CD4-positive, CD25-positive, alpha-beta regulatory T cell (primary cell): ENCODE data around the gene VAV1. TPM values are rescaled to one million over a fixed set of nuclear protein-coding genes. Genes with fewer than 3 reads are reported as not detected.

Experiments used
- ATAC-seq, 2 donors: fragments of 150-1000 bp; cut with Tn5 transposase; one replicate each; pipeline ENCODE4 v1.10.0; 2021; ENCODE audit warnings: low read depth in 2 of 2, moderate number of reproducible peaks in 2 of 2, moderate library complexity in 1 of 2
- DNase-seq, 3 donors: peaks; one replicate each; pipeline versions ENCODE4 v3.0.0 to v3.0.0-alpha.2; 2012 to 2022; ENCODE audit warnings: mixed read lengths in 1 of 3
- H3K27ac ChIP-seq: one replicate; pipeline ENCODE4 v1.7.0; 2013; ENCODE audit warnings: mild to moderate bottlenecking, low read length; ENCODE audit not compliant: insufficient read depth, poor library complexity, severe bottlenecking
- H3K27me3 ChIP-seq: one replicate; pipeline ENCODE4 v1.7.0; 2013; ENCODE audit warnings: low read length; ENCODE audit not compliant: control insufficient read depth, insufficient read depth
- H3K36me3 ChIP-seq: one replicate; pipeline ENCODE4 v1.7.0; 2013; ENCODE audit warnings: mild to moderate bottlenecking, low read length, moderate library complexity; ENCODE audit not compliant: control insufficient read depth, insufficient read depth
- H3K4me1 ChIP-seq: 2 replicates; pipeline ENCODE4 v1.7.0; 2013; ENCODE audit warnings: mild to moderate bottlenecking, low read length; ENCODE audit not compliant: insufficient read depth, control insufficient read depth, poor library complexity, severe bottlenecking
- H3K4me3 ChIP-seq: one replicate; pipeline ENCODE4 v1.7.0; 2013; ENCODE audit warnings: low read depth, mild to moderate bottlenecking, low read length, moderate library complexity
- H3K9me3 ChIP-seq, 2 experiments: 1 replicate in 1 of 2; 2 replicates in 1 of 2; pipeline ENCODE4 v1.7.0; 2013; ENCODE audit warnings: low read length in 2 of 2, mild to moderate bottlenecking in 1 of 2, moderate library complexity in 1 of 2; ENCODE audit not compliant: control insufficient read depth in 2 of 2
- H3K27ac Mint-ChIP-seq, 3 donors: one replicate each; pipeline ENCODE4 v1.8.0; 2020 to 2022; ENCODE audit warnings: mild to moderate bottlenecking in 3 of 3, mixed read lengths in 3 of 3, moderate library complexity in 2 of 3
- H3K27me3 Mint-ChIP-seq: one replicate; pipeline ENCODE4 v1.8.0; 2022; ENCODE audit warnings: mild to moderate bottlenecking, mixed read lengths
- H3K36me3 Mint-ChIP-seq: one replicate; pipeline ENCODE4 v1.8.0; 2020; ENCODE audit warnings: mixed read lengths
- H3K4me1 Mint-ChIP-seq, 4 donors: one replicate each; pipeline ENCODE4 v1.8.0; 2020 to 2022; ENCODE audit warnings: mixed read lengths in 4 of 4, mild to moderate bottlenecking in 1 of 4
- H3K4me3 Mint-ChIP-seq, 4 donors: one replicate each; pipeline ENCODE4 v1.8.0; 2020 to 2022; ENCODE audit warnings: mild to moderate bottlenecking in 4 of 4, mixed read lengths in 4 of 4, moderate library complexity in 3 of 4
- H3K9me3 Mint-ChIP-seq, 7 donors: one replicate each; pipeline ENCODE4 v1.8.0; 2020 to 2022; ENCODE audit warnings: mixed read lengths in 7 of 7, mild to moderate bottlenecking in 3 of 7, moderate library complexity in 2 of 7
- polyA plus RNA-seq, 4 donors: library from polyadenylated mRNA; unstranded; fragments of 300-500 nt; fragmentation: Illumina TruSeq; gene quantifications; one replicate each; pipeline ENCODE4 v1.2.3, GENCODE V29; 2021
- total RNA-seq: library from RNA; stranded (reverse); gene quantifications from one replicate; pipeline ENCODE4 v1.2.3, GENCODE V29; 2022

Gene VAV1
- total and polyA plus RNA-seq, 5 donors from 2014 or later = 14.8 to 117 (median 22.7) TPM

DNA sequence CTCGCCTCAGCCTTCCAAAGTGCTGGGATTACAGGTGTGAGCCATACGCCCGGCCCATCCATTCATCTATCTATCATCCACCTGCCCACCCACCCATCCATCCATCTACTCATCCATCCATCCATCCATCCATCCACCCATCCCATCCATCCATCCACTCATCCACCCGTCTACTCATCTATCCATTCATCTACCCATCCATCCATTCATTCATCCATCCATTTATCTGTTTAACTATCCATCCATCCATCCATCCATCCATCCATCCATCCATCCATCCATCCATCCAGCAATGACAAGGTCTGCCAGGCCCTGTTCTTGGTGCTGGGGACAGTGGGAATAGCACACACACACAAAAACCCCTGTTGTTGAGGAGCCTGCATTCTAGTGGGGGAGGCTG lies 4.5 kb downstream of the VAV1 start:
- Mint-ChIP-seq H3K27ac (peak overlapping the region; percentile 82 to 96 (median 84)), H3K4me1 (peaks cover 0 to 76% (median 53%) of the 10 kb centered on the region in 4 donors), H3K36me3 (peaks cover 36% of the 10 kb centered on the region), H3K9me3 (peaks cover 0 to 2% (median 0%) of the 10 kb centered on the region in 7 donors), H3K27me3 (no peaks in the 10 kb centered on the region), H3K4me3 (peak overlapping the region in 3 of 4 donors; percentile 50 to 73 (median 60))
- peaks cover 45% of the 10 kb centered on the region for H3K4me1 ChIP-seq
- no peaks in the 10 kb centered on the region for H3K9me3 ChIP-seq
- no peak overlapping the region for H3K4me3 ChIP-seq
- H3K27me3 ChIP-seq = no peaks in the 10 kb centered on the region
- ATAC-seq (no peak), DNase-seq (no peak)
- peaks cover 25% of the 10 kb centered on the region for H3K36me3 ChIP-seq
- peak overlapping the region; percentile 1 for H3K27ac ChIP-seq

DNA sequence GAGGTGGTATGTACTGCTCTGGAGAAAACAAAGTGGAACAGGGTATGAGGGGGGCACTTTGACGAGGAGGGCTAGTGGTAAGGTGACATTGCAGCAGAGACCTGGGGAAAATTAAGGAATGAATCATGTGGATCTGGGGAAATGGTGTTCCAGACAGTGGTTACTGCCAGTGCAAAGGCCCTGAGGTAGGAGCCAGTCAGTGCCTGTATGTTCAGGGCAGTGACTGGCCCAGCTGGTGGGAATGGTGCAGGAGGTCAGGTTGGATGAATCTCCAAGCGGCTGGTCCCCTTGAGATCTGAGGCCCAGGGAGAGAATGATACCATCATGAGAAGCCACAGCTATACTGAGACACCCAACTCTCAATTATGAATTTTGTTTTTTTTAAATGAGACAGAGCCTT lies 4.9 kb downstream of the VAV1 start:
- Mint-ChIP-seq H3K36me3 (peaks cover 36% of the 10 kb centered on the region), H3K27ac (peak overlapping the region; percentile 82 to 84 (median 82)), H3K4me1 (peaks cover 0 to 72% (median 50%) of the 10 kb centered on the region in 4 donors), H3K9me3 (peaks cover 0 to 2% (median 0%) of the 10 kb centered on the region in 7 donors), H3K27me3 (no peaks in the 10 kb centered on the region), H3K4me3 (peak overlapping the region in 3 of 4 donors; percentile 60 to 73 (median 64))
- no peak for ATAC-seq
- Histone ChIP-seq H3K27me3 (no peaks in the 10 kb centered on the region), H3K4me1 (peaks cover 41% of the 10 kb centered on the region), H3K27ac (peak overlapping the region; percentile 1), H3K9me3 (no peaks in the 10 kb centered on the region), H3K36me3 (peaks cover 25% of the 10 kb centered on the region), H3K4me3 (no peak overlapping the region)
- no peak for DNase-seq

DNA sequence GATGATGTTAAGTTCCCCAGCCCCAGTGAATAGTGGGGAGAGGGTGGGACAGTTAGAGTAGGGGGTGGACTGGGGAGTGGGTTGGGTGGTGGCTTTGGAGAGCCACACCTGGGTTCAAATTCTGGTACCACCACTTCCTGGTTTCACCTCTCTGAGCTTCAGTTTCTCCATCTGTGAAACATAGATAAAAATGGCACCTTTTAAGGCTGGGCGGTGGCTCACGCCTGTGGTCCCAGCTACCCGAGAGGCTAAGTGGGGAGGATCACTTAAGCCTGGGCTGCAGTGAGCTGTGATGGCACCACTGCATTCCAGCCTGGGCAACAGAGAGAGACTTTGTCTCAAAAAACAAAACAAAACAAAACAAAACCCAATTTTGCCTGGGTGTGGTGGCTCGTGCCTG lies 5.9 kb downstream of the VAV1 start:
- H3K27ac ChIP-seq = peak overlapping the region; percentile 47
- ATAC-seq (no peak), DNase-seq (peak in 1 of 3 donors; percentile 30)
- peaks cover 0 to 2% (median 0%) of the 10 kb centered on the region in 7 donors for H3K9me3 Mint-ChIP-seq
- no peaks in the 10 kb centered on the region for H3K9me3 ChIP-seq
- peak overlapping the region; percentile 31 to 74 (median 50) for H3K4me3 Mint-ChIP-seq
- H3K4me1 ChIP-seq = peaks cover 36% of the 10 kb centered on the region
- H3K36me3 Mint-ChIP-seq = peaks cover 36% of the 10 kb centered on the region
- H3K36me3 ChIP-seq = peaks cover 25% of the 10 kb centered on the region
- no peaks in the 10 kb centered on the region for H3K27me3 Mint-ChIP-seq
- peak overlapping the region; percentile 7 for H3K4me3 ChIP-seq
- H3K27me3 ChIP-seq = no peaks in the 10 kb centered on the region
- peak overlapping the region; percentile 82 to 94 (median 84) for H3K27ac Mint-ChIP-seq
- H3K4me1 Mint-ChIP-seq = peaks cover 0 to 74% (median 50%) of the 10 kb centered on the region in 4 donors

DNA sequence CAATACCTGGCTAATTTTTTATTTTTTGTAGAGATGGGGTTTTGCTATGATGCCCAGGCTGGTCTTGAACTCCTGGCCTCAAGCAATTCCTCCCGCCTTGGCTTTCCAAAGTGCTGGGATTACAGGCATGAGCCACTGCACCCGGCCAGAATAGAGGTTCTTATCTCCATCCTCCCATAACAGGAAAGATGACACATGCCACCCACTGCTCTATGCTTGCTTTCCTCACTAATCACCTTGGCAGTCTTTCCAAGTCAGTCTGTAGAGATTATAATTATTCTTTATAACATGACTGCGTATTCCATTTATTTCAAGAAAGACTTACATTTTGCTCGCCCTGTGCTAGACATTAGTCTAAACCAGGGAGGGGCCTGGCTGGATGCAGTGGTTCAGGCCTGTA lies 6.7 kb downstream of the VAV1 start:
- H3K4me3 Mint-ChIP-seq = peak overlapping the region in 2 of 4 donors; percentile 21 to 41
- no peaks in the 10 kb centered on the region for H3K27me3 Mint-ChIP-seq
- H3K4me1 Mint-ChIP-seq = peaks cover 0 to 78% (median 45%) of the 10 kb centered on the region in 4 donors
- Histone ChIP-seq H3K4me3 (no peak overlapping the region), H3K36me3 (peaks cover 25% of the 10 kb centered on the region), H3K27me3 (no peaks in the 10 kb centered on the region), H3K4me1 (peaks cover 29% of the 10 kb centered on the region), H3K27ac (no peak overlapping the region), H3K9me3 (no peaks in the 10 kb centered on the region)
- no peak for ATAC-seq
- H3K27ac Mint-ChIP-seq = peak overlapping the region in 2 of 3 donors; percentile 31 to 48
- H3K36me3 Mint-ChIP-seq = peaks cover 36% of the 10 kb centered on the region
- no peak for DNase-seq
- peaks cover 0 to 2% (median 0%) of the 10 kb centered on the region in 7 donors for H3K9me3 Mint-ChIP-seq

DNA sequence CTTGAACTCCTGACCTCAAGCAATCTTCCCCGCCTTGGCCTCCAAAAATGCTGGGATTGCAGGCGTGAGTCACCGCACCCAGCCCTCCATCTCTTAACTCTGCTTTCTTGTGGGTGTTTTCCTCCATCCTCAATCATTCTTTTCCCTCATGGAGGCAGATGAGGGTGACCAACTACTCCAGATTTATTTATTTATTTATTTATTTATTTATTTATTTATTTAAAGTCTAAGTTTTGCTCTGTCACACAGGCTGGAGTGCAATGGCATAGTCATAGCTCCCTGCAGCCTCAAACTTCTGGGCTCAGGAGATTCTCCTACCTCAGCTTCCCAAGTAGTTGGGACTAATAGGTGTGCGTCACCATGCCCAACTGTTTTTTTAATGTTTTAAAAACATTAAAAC lies 14.9 kb downstream of the VAV1 start:
- Histone ChIP-seq H3K36me3 (peaks cover 20% of the 10 kb centered on the region), H3K4me1 (peaks cover 10% of the 10 kb centered on the region), H3K4me3 (no peak overlapping the region), H3K27me3 (no peaks in the 10 kb centered on the region), H3K27ac (no peak overlapping the region), H3K9me3 (no peaks in the 10 kb centered on the region)
- Mint-ChIP-seq H3K27me3 (no peaks in the 10 kb centered on the region), H3K4me1 (peaks cover 6 to 69% (median 32%) of the 10 kb centered on the region in 4 donors), H3K4me3 (no peak overlapping the region), H3K36me3 (peaks cover 36% of the 10 kb centered on the region), H3K27ac (peak overlapping the region in 1 of 3 donors; percentile 44), H3K9me3 (no peaks in the 10 kb centered on the region)
- DNase-seq (no peak), ATAC-seq (no peak)

DNA sequence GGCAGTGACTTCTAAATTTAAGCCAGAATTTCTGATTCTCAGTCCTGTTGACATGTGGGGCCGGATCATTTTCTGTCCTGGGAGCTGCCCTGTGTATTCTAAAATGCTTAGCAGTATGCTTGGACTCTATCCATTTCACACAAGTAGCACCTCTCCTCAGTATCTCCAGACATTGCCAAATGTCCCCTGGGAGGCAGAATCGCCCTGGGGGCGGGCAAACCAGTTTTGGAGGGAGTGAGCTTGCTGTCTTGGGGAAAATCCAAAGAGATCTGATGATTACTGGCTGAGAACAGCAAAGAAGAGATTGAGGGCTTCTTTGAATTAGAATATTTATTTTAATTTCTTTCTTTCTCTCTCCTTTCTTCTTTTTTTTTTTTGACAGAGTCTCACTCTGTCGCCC lies 16.4 kb downstream of the VAV1 start:
- ATAC-seq = no peak
- no peak overlapping the region for H3K4me3 Mint-ChIP-seq
- H3K27ac Mint-ChIP-seq = peak overlapping the region in 2 of 3 donors; percentile 29 to 83
- H3K4me1 ChIP-seq = peaks cover 7% of the 10 kb centered on the region
- H3K27me3 ChIP-seq = no peaks in the 10 kb centered on the region
- H3K36me3 Mint-ChIP-seq = peaks cover 37% of the 10 kb centered on the region
- H3K9me3 Mint-ChIP-seq = no peaks in the 10 kb centered on the region
- H3K27me3 Mint-ChIP-seq = no peaks in the 10 kb centered on the region
- no peak for DNase-seq
- H3K27ac ChIP-seq = no peak overlapping the region
- no peak overlapping the region for H3K4me3 ChIP-seq
- H3K36me3 ChIP-seq = peaks cover 20% of the 10 kb centered on the region
- no peaks in the 10 kb centered on the region for H3K9me3 ChIP-seq
- H3K4me1 Mint-ChIP-seq = peaks cover 6 to 72% (median 37%) of the 10 kb centered on the region in 4 donors

DNA sequence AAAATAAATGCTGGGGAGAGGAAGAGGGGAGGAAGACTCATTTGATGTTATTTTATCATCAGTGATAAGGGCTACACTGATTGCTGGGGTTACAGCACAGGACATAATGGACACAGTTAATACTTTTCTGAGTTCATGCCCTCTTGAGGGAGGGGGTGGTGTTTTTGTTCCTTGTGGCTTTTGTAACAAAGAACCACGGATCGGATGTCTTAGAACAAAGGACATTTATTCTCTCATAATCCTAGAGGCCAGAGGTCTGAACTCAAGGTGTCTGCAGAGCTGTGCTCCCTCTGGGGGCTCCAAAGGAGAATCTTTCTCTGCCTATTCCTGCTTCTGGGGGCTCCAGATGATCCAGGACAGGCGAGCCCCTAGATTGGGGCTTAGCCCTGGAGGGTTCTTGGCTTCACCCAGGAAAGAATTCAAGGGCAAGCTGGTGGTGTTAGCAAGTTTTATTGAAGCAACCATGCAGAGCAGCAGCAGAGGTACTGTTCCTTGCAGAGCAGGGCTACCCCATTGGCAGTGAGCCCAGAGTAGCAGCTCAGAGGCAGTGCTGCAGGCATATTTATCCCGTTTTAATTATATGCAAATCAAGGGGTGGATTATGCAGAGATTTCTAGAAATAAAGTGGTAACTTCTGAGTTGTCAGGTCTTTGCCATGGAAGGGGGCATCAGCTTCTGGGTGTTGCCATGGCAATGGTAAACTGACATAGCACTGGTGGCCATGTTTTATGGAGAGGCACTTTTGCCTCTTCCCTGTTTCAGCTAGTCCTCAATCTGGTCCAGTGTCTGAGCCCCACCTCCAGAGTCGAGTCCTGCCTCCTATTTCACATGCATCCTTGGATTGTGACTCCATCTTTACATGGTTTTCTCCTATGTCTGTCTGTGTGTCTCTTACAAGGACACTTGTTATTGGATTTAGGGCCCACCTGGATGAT lies 18.0 kb downstream of the VAV1 start:
- Mint-ChIP-seq H3K36me3 (peaks cover 43% of the 10 kb centered on the region), H3K9me3 (peaks cover 0 to 3% (median 0%) of the 10 kb centered on the region in 7 donors), H3K4me3 (peak overlapping the region in 2 of 4 donors; percentile 22 to 25), H3K27ac (peak overlapping the region; percentile 18 to 82 (median 76)), H3K4me1 (peaks cover 0 to 73% (median 39%) of the 10 kb centered on the region in 4 donors), H3K27me3 (no peaks in the 10 kb centered on the region)
- Histone ChIP-seq H3K36me3 (peaks cover 23% of the 10 kb centered on the region), H3K4me1 (peaks cover 7% of the 10 kb centered on the region), H3K4me3 (no peak overlapping the region), H3K27me3 (no peaks in the 10 kb centered on the region), H3K27ac (no peak overlapping the region), H3K9me3 (no peaks in the 10 kb centered on the region)
- DNase-seq (no peak), ATAC-seq (no peak)
